Glutamatergic neuron (in vitro differentiated cells): ENCODE results near the gene DACT1. TPM values are rescaled to one million over a fixed set of nuclear protein-coding genes. Genes with fewer than 3 reads are reported as not detected.
A peak's percentile ranks its signal among the peaks of the same experiment; 100 is the strongest.

Experiments
- DNase-seq: peaks from one replicate; pipeline ENCODE4 v3.0.0; 2022
- H3K27ac Mint-ChIP-seq: one replicate; pipeline ENCODE4 v1.8.0; 2020; ENCODE audit warnings: mild to moderate bottlenecking, mixed read lengths, inconsistent platforms; ENCODE audit not compliant: unreplicated experiment
- H3K27me3 Mint-ChIP-seq: one replicate; pipeline ENCODE4 v1.8.0; 2020; ENCODE audit warnings: mild to moderate bottlenecking, moderate library complexity, mixed read lengths, inconsistent platforms; ENCODE audit not compliant: unreplicated experiment
- H3K36me3 Mint-ChIP-seq: one replicate; pipeline ENCODE4 v1.8.0; 2020; ENCODE audit warnings: mild to moderate bottlenecking, mixed read lengths, inconsistent platforms; ENCODE audit not compliant: unreplicated experiment
- H3K4me1 Mint-ChIP-seq: one replicate; pipeline ENCODE4 v1.8.0; 2020; ENCODE audit warnings: mild to moderate bottlenecking, low read depth, mixed read lengths, inconsistent platforms; ENCODE audit not compliant: unreplicated experiment
- H3K4me3 Mint-ChIP-seq: one replicate; pipeline ENCODE4 v1.8.0; 2020; ENCODE audit warnings: mild to moderate bottlenecking, mixed read lengths, inconsistent platforms; ENCODE audit not compliant: unreplicated experiment
- H3K9me3 Mint-ChIP-seq: one replicate; pipeline ENCODE4 v1.8.0; 2020; ENCODE audit warnings: mild to moderate bottlenecking, moderate library complexity, mixed read lengths, inconsistent platforms; ENCODE audit not compliant: unreplicated experiment
- CTCF ChIP-seq: fragments of 200-600 bp; sonication (generic); IDR thresholded peaks from one replicate; pipeline ENCODE4 v1.5.0; 2021; ENCODE audit not compliant: partially characterized antibody, unreplicated experiment
- total RNA-seq: library from RNA; stranded (reverse); fragmentation: NEBNext Ultra II Directional; extraction: Animal tissue kit (Norgen Biotek cat#: 25700); gene quantifications from one replicate; pipeline ENCODE4 v1.2.1, GENCODE V29; 2021; ENCODE audit not compliant: unreplicated experiment

The DACT1 gene
- total RNA-seq, 1 donor from 2014 or later, result 39.9 TPM

GRCh38 chr14:58636129-58636528 is 1.6 kb upstream of the DACT1 start:
- no peak for DNase-seq
- Mint-ChIP-seq H3K9me3 (peaks cover 8% of the 10 kb centered on the region), H3K36me3 (no peaks in the 10 kb centered on the region), H3K27ac (peak overlapping the region; percentile 4), H3K27me3 (peaks cover 14% of the 10 kb centered on the region), H3K4me3 (peak overlapping the region; percentile 21), H3K4me1 (peaks cover 34% of the 10 kb centered on the region)
- TF ChIP-seq CTCF, result no peak

- H3K27ac Mint-ChIP-seq, result peak overlapping the region; percentile 76
- DNase-seq, result peak; percentile 22
- peak overlapping the region; percentile 80 for H3K4me3 Mint-ChIP-seq
- no peaks in the 10 kb centered on the region for H3K36me3 Mint-ChIP-seq
- peaks cover 8% of the 10 kb centered on the region for H3K9me3 Mint-ChIP-seq
- TF ChIP-seq CTCF, result no peak
- peaks cover 29% of the 10 kb centered on the region for H3K4me1 Mint-ChIP-seq
- H3K27me3 Mint-ChIP-seq, result peaks cover 14% of the 10 kb centered on the region
These were observed 747 bp upstream of the DACT1 start for GRCh38 chr14:58637040-58637390.

- DNase-seq, result peak; percentile 43
- TF ChIP-seq CTCF, result no peak
- H3K36me3 Mint-ChIP-seq, result no peaks in the 10 kb centered on the region
- H3K4me1 Mint-ChIP-seq, result peaks cover 37% of the 10 kb centered on the region
- H3K27me3 Mint-ChIP-seq, result peaks cover 14% of the 10 kb centered on the region
- peaks cover 8% of the 10 kb centered on the region for H3K9me3 Mint-ChIP-seq
- peak overlapping the region; percentile 97 for H3K4me3 Mint-ChIP-seq
- peak overlapping the region; percentile 91 for H3K27ac Mint-ChIP-seq
These were observed 752 bp downstream of the DACT1 start for GRCh38 chr14:58638231-58639197.

GRCh38 chr14:58639198-58639565 is 1.4 kb downstream of the DACT1 start:
- peak overlapping the region; percentile 91 for H3K27ac Mint-ChIP-seq
- peaks cover 8% of the 10 kb centered on the region for H3K9me3 Mint-ChIP-seq
- TF ChIP-seq CTCF, result no peak
- peaks cover 40% of the 10 kb centered on the region for H3K4me1 Mint-ChIP-seq
- peak overlapping the region; percentile 97 for H3K4me3 Mint-ChIP-seq
- no peaks in the 10 kb centered on the region for H3K36me3 Mint-ChIP-seq
- DNase-seq, result no peak
- peaks cover 14% of the 10 kb centered on the region for H3K27me3 Mint-ChIP-seq

GRCh38 chr14:58639842-58640484 is 2.2 kb downstream of the DACT1 start:
- Mint-ChIP-seq H3K27ac (peak overlapping the region; percentile 91), H3K36me3 (no peaks in the 10 kb centered on the region), H3K4me1 (peaks cover 33% of the 10 kb centered on the region), H3K4me3 (peak overlapping the region; percentile 97), H3K27me3 (peaks cover 14% of the 10 kb centered on the region), H3K9me3 (peaks cover 8% of the 10 kb centered on the region)
- TF ChIP-seq CTCF, result peak; percentile 34
- DNase-seq, result peak; percentile 43
